PC-3 (cell line): ENCODE data around the gene CCSER1. TPM values are rescaled to one million over a fixed set of nuclear protein-coding genes. Genes with fewer than 3 reads are reported as not detected.

Experiments used
- ATAC-seq: fragments of 200-7000 bp; cut with Tn5 transposase; 2 replicates; pipeline ENCODE4 v1.9.1; 2020; ENCODE audit warnings: mild to moderate bottlenecking, moderate library complexity
- BruUV-seq: library from RNA; stranded (reverse); fragments of 400-500 nt; replicated peaks from 2 replicates; lab custom pipeline; 2021; lab: Mats Ljungman, UMichigan
- CTCF ChIA-PET: fragments of 300-600 bp; sonication (Branson Sonifier 250); formaldehyde crosslinking; loops from one replicate; lab custom pipeline; 2022; ENCODE audit warnings: antibody characterized with exemption; lab: Charles Lee
- POLR2A ChIA-PET: fragments of 300-600 bp; sonication (Branson Sonifier 250); formaldehyde crosslinking; loops from one replicate; lab custom pipeline; 2022; ENCODE audit warnings: antibody characterized with exemption; ENCODE audit not compliant: unreplicated experiment; lab: Charles Lee
- DNase-seq: peaks from one replicate; pipeline ENCODE4 v3.0.0-alpha.2; 2015
- H2AFZ ChIP-seq: fragments of 300-600 bp; sonication (generic); 2 replicates; pipeline ENCODE4 v1.6.0; 2016; ENCODE audit warnings: antibody characterized with exemption, low read length
- H3F3A ChIP-seq: fragments of 300-600 bp; sonication (generic); one replicate; pipeline ENCODE4 v1.6.0; 2017; ENCODE audit warnings: antibody characterized with exemption, low read length, control low read depth, mild to moderate bottlenecking; ENCODE audit not compliant: unreplicated experiment
- H3K27ac ChIP-seq: fragments of 300-600 bp; sonication (generic); 2 replicates; pipeline ENCODE4 v1.5.1; 2016; ENCODE audit warnings: mild to moderate bottlenecking, low read length
- H3K27me3 ChIP-seq: fragments of 300-600 bp; sonication (generic); 2 replicates; pipeline ENCODE4 v1.6.1; 2016; ENCODE audit warnings: low read length, mixed read lengths
- H3K36me3 ChIP-seq: fragments of 300-600 bp; sonication (generic); 2 replicates; pipeline ENCODE4 v1.6.1; 2016; ENCODE audit warnings: low read depth, mixed run types, low read length, mixed read lengths
- H3K4me1 ChIP-seq: fragments of 300-600 bp; sonication (generic); 2 replicates; pipeline ENCODE4 v1.5.1; 2016; ENCODE audit warnings: low read length; ENCODE audit not compliant: insufficient read depth
- H3K4me2 ChIP-seq: fragments of 300-600 bp; sonication (generic); 2 replicates; pipeline ENCODE4 v1.6.0; 2016; ENCODE audit warnings: low read length
- H3K4me3 ChIP-seq: fragments of 300-600 bp; sonication (generic); 2 replicates; pipeline ENCODE4 v1.5.1; 2016; ENCODE audit warnings: mild to moderate bottlenecking, low read length, mixed read lengths
- H3K79me2 ChIP-seq: fragments of 300-600 bp; sonication (generic); 2 replicates; pipeline ENCODE4 v1.6.1; 2017; ENCODE audit warnings: low read length, mixed read lengths
- H3K9ac ChIP-seq: fragments of 300-600 bp; sonication (generic); 2 replicates; pipeline ENCODE4 v1.6.0; 2016; ENCODE audit warnings: mild to moderate bottlenecking, low read length
- H3K9me2 ChIP-seq: fragments of 300-600 bp; sonication (generic); replicated peaks from 2 replicates; pipeline ENCODE4 v1.6.1; 2016; ENCODE audit warnings: mixed run types, low read length, mixed read lengths
- H3K9me3 ChIP-seq: fragments of 300-600 bp; sonication (generic); 2 replicates; pipeline ENCODE4 v1.6.1; 2016; ENCODE audit warnings: low read length, mixed read lengths
- H4K20me1 ChIP-seq: fragments of 300-600 bp; sonication (generic); 2 replicates; pipeline ENCODE4 v1.6.1; 2016; ENCODE audit warnings: low read length, mixed read lengths
- CTCF ChIP-seq: fragments of 300-600 bp; sonication (generic); conservative IDR thresholded peaks from 2 replicates; pipeline ENCODE4 v1.5.1; 2017; ENCODE audit warnings: antibody characterized with exemption, low read depth, mild to moderate bottlenecking, low read length
- EZH2 ChIP-seq: fragments of 300-600 bp; sonication (generic); IDR thresholded peaks from one replicate; pipeline ENCODE4 v1.6.1; 2017; ENCODE audit warnings: antibody characterized with exemption, mild to moderate bottlenecking, low read length; ENCODE audit not compliant: unreplicated experiment
- EZH2phosphoT487 ChIP-seq: fragments of 300-600 bp; sonication (generic); IDR thresholded peaks from 2 replicates; pipeline ENCODE4 v1.6.1; 2018; ENCODE audit warnings: mild to moderate bottlenecking, antibody characterized with exemption, low read length, borderline replicate concordance
- intact Hi-C: fragments of 100-400 bp; cut with micrococcal nuclease; formaldehyde crosslinking; loops from 2 replicates; pipeline ENCODE4 v1.9.0; 2023
- total RNA-seq: library from RNA; depleted of rRNA; stranded (reverse); fragments of >200 nt; gene quantifications from 2 replicates; pipeline ENCODE4 v1.2.3, GENCODE V29; 2014

The CCSER1 gene
- total RNA-seq, 1 experiment from 2014 or later = 6.0 TPM

GRCh38 chr4:90598741-90599140 lies 471.5 kb downstream of the CCSER1 start:
- DNase-seq (no peak), ATAC-seq (no peak)
- ChIA-PET POLR2A (no interaction called here), CTCF (no interaction called here)
- no peaks in the 10 kb centered on the region for H3K9me2 ChIP-seq
- H3F3A ChIP-seq = no peaks in the 10 kb centered on the region
- H2AFZ ChIP-seq = no peak overlapping the region
- BruUV-seq = no TSS peak
- H3K4me2 ChIP-seq = no peak overlapping the region
- H3K36me3 ChIP-seq = no peaks in the 10 kb centered on the region
- TF ChIP-seq EZH2 (no peak), CTCF (no peak), EZH2phosphoT487 (no peak)
- H3K79me2 ChIP-seq = no peaks in the 10 kb centered on the region
- H3K9me3 ChIP-seq = no peaks in the 10 kb centered on the region
- no peaks in the 10 kb centered on the region for H3K4me1 ChIP-seq
- no peak overlapping the region for H3K4me3 ChIP-seq
- no peaks in the 10 kb centered on the region for H4K20me1 ChIP-seq
- no peak overlapping the region for H3K9ac ChIP-seq
- no peak overlapping the region for H3K27ac ChIP-seq
- intact Hi-C loops = no loop called here
- no peaks in the 10 kb centered on the region for H3K27me3 ChIP-seq

- Histone ChIP-seq H3K27ac (no peak overlapping the region), H3K9ac (no peak overlapping the region), H3K79me2 (no peaks in the 10 kb centered on the region), H3K27me3 (no peaks in the 10 kb centered on the region), H3K36me3 (no peaks in the 10 kb centered on the region), H3K4me1 (no peaks in the 10 kb centered on the region), H3F3A (no peaks in the 10 kb centered on the region), H2AFZ (no peak overlapping the region), H4K20me1 (no peaks in the 10 kb centered on the region), H3K4me2 (no peak overlapping the region), H3K4me3 (no peak overlapping the region), H3K9me3 (no peaks in the 10 kb centered on the region), H3K9me2 (no peaks in the 10 kb centered on the region)
- ATAC-seq = no peak
- TF ChIP-seq CTCF = no peak
- TF ChIP-seq EZH2phosphoT487 = no peak
- no peak for TF ChIP-seq EZH2
- CTCF ChIA-PET = no interaction called here
- BruUV-seq = no TSS peak
- intact Hi-C loops = no loop called here
- POLR2A ChIA-PET = no interaction called here
- no peak for DNase-seq
Measured at GRCh38 chr4:90602726-90603125, 475.5 kb downstream of the CCSER1 start.

- POLR2A ChIA-PET = no interaction called here
- Histone ChIP-seq H3K27ac (no peak overlapping the region), H3K36me3 (no peaks in the 10 kb centered on the region), H3K27me3 (no peaks in the 10 kb centered on the region), H3K79me2 (no peaks in the 10 kb centered on the region), H3K4me3 (no peak overlapping the region), H4K20me1 (no peaks in the 10 kb centered on the region), H3K4me1 (no peaks in the 10 kb centered on the region), H3K9me3 (no peaks in the 10 kb centered on the region), H3K4me2 (no peak overlapping the region), H3K9me2 (no peaks in the 10 kb centered on the region), H2AFZ (no peak overlapping the region), H3F3A (no peaks in the 10 kb centered on the region), H3K9ac (no peak overlapping the region)
- BruUV-seq = no TSS peak
- CTCF ChIA-PET = no interaction called here
- ATAC-seq = no peak
- TF ChIP-seq CTCF = no peak
- no peak for DNase-seq
- intact Hi-C loops = no loop called here
Measured at GRCh38 chr4:90603540-90603939, 476.3 kb downstream of the CCSER1 start.
